IgD-negative memory B cell (primary cell): ENCODE results near the gene PCDH9. TPM values are rescaled to one million over a fixed set of nuclear protein-coding genes. Genes with fewer than 3 reads are reported as not detected.

ENCODE experiments used
- H3K27ac Mint-ChIP-seq, 3 donors: one replicate each; pipeline ENCODE4 v1.8.0; 2020 to 2022; ENCODE audit warnings: mild to moderate bottlenecking in 3 of 3, mixed read lengths in 3 of 3, moderate library complexity in 1 of 3
- H3K27me3 Mint-ChIP-seq: one replicate; pipeline ENCODE4 v1.8.0; 2021; ENCODE audit warnings: mixed read lengths
- H3K36me3 Mint-ChIP-seq: one replicate; pipeline ENCODE4 v1.8.0; 2020; ENCODE audit warnings: mild to moderate bottlenecking, mixed read lengths
- H3K4me1 Mint-ChIP-seq, 3 donors: one replicate each; pipeline ENCODE4 v1.8.0; 2020 to 2022; ENCODE audit warnings: mixed read lengths in 3 of 3, mild to moderate bottlenecking in 1 of 3
- H3K4me3 Mint-ChIP-seq, 4 donors: one replicate each; pipeline ENCODE4 v1.8.0; 2020 to 2022; ENCODE audit warnings: mild to moderate bottlenecking in 4 of 4, mixed read lengths in 4 of 4, moderate library complexity in 3 of 4
- H3K9me3 Mint-ChIP-seq, 3 donors: one replicate each; pipeline ENCODE4 v1.8.0; 2020 to 2021; ENCODE audit warnings: mixed read lengths in 3 of 3, mild to moderate bottlenecking in 1 of 3
- polyA plus RNA-seq: library from polyadenylated mRNA; unstranded; fragments of 300-500 nt; fragmentation: Illumina TruSeq; gene quantifications from one replicate; pipeline ENCODE4 v1.2.3, GENCODE V29; 2021

PCDH9 gene
- polyA plus RNA-seq, 1 donor from 2014 or later, result 2.3 TPM

DNA sequence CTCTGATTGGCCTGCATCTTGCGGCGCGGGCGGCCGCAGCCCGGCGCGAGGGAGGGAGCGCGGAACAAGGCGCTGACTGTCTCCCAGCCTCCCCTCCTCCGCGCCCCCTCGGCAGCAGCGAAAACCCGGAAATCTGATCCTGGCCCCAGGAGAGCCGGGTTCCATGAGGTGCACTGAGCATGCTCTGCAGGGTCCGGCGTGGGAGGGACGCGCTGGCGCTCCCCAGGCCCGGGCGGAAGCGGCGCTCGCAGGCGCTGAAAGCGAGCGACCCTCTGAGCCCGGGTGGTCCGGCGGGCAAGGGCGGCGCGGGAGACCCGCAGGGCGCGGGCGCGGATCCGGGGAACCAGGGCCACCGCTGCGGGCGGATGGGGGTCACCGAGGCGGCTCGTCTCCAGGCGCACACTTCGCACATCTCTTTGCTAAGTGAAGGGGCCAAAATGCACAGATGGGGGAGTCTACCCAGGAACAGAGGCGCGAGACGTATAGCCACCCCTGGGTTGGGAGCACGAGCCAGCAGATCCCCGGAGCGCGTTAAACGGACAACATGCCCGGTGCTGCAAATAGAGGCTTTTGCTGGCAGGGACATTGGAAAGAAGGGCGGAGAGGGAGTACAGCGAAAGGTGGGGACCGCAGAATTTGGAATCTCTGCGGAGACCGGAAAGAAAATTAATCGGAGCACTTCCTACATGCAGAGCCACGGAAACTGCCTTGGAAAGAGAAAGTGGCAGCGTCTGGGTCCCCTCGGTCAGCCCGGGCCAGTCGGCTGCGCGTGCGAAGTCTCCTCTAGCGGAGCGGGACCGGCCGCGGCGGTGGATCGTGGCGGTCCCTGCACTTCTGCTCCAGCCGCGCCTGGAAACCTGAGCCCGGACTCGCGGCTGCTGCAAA, 510 bp upstream of the PCDH9 start:
- Mint-ChIP-seq H3K36me3 (no peaks in the 10 kb centered on the region), H3K4me3 (no peak overlapping the region), H3K27me3 (peaks cover 7% of the 10 kb centered on the region), H3K4me1 (peaks cover 4 to 6% (median 6%) of the 10 kb centered on the region in 3 donors), H3K9me3 (no peaks in the 10 kb centered on the region), H3K27ac (peak overlapping the region in 1 of 3 donors; percentile 7)

DNA sequence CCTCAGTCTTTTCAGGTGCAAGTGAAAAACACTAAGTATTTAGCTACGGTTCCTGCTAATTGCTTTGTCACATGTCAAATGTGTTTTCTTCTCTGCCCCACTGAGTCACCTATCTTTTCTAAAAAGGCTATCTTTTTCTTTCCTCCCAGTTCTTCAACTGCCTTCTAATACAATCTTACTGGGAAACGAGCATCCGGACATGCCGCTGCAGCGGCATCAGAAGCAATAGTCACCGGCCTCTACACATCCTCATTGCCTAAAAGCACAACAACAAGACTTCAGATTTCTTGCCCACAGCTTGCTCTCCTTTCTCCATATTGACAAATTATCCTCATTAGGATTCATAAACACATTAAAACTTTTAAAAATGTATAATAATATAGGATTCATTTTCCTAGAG, 1.2 kb downstream of the PCDH9 start:
- H3K9me3 Mint-ChIP-seq, result no peaks in the 10 kb centered on the region
- H3K27me3 Mint-ChIP-seq, result peaks cover 7% of the 10 kb centered on the region
- H3K36me3 Mint-ChIP-seq, result no peaks in the 10 kb centered on the region
- H3K4me3 Mint-ChIP-seq, result no peak overlapping the region
- no peak overlapping the region for H3K27ac Mint-ChIP-seq
- H3K4me1 Mint-ChIP-seq, result peaks cover 4 to 8% (median 6%) of the 10 kb centered on the region in 3 donors

DNA sequence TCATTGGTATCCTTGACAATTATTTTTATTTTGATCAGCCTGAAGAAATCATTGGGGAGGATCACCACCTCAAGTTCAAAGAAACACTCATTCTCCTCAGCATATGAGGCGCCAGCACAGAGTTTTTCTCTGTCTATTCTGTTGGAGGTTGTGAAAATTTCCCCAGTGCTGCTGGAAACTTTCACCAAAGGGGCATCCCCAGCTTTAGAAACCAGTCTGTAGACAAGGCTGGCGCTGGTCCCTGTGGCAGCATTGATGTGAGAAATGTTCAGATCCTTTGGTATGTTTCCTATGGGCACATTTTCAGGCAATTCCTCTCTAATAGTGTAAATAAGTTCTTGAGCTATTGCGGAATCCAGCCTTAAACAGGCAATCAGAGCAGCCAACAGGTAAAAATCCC, 2.1 kb downstream of the PCDH9 start:
- H3K27ac Mint-ChIP-seq, result no peak overlapping the region

DNA sequence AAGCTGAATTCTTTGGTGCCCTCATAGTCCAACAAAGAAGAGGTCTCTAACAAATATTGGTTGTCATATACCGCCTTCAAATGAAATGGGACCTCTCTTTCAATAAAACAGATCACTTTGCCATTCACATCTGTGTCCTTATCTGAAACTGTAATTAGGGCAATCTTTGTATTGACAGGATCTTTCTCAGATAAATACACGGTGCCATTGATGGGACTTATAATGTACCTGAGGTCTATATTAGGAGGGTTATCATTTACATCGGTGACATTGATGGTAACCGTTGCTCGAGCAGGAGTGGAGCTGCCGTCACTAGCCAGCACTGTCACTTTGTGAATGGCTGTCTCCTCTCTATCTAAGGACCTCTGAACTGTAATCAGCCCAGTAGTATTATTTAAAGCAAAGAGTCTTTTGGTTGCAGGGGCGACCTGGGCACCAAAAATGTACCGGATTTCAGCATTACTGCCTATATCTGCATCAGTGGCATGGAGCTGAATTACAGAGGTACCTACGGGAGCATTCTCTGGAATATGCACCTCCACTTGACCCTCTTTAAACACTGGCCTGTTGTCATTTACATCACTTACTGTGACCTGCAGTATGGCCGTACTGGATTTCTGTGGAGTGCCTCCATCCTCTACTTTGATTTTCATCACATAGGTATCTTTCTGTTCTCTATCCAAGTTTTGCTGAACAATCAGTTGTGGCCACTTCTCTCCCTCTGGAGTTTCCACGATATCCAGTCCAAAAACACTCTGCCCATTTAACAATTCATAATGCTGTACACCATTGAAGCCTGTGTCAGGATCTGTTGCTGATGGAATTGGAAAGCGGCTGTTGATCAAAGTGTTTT, 2.8 kb downstream of the PCDH9 start:
- Mint-ChIP-seq H3K4me3 (no peak overlapping the region), H3K4me1 (peaks cover 4 to 8% (median 6%) of the 10 kb centered on the region in 3 donors)

More for the DNA sequence above, 2.1 kb downstream of the PCDH9 start:
- Mint-ChIP-seq H3K4me3 (no peak overlapping the region), H3K27me3 (peaks cover 7% of the 10 kb centered on the region), H3K9me3 (no peaks in the 10 kb centered on the region), H3K36me3 (no peaks in the 10 kb centered on the region), H3K4me1 (peaks cover 4 to 8% (median 6%) of the 10 kb centered on the region in 3 donors)

DNA sequence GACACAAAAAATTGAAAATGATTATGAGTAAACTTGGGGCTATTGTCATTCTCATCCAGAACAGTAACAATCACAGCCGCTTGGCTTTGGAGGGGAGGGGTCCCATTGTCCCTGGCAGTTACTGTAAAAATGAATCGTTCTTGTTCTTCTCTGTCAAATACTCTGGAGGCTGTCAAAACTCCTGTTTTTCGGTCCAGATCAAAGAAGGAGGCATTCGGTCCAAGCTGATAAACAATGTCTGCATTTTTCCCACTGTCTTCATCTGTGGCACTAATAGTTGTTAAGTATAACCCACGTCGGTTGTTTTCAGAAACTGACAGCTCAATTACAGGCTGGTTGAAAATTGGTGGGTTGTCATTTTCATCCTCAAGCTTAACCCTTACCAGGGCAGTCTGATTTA, 3.4 kb downstream of the PCDH9 start:
- Mint-ChIP-seq H3K27me3 (peaks cover 5% of the 10 kb centered on the region), H3K36me3 (no peaks in the 10 kb centered on the region), H3K4me3 (no peak overlapping the region), H3K4me1 (peaks cover 4 to 10% (median 6%) of the 10 kb centered on the region in 3 donors), H3K9me3 (no peaks in the 10 kb centered on the region), H3K27ac (no peak overlapping the region)

More for the DNA sequence above, 2.8 kb downstream of the PCDH9 start:
- H3K27ac Mint-ChIP-seq, result no peak overlapping the region
- H3K36me3 Mint-ChIP-seq, result no peaks in the 10 kb centered on the region
- H3K27me3 Mint-ChIP-seq, result peaks cover 5% of the 10 kb centered on the region
- H3K9me3 Mint-ChIP-seq, result no peaks in the 10 kb centered on the region

DNA sequence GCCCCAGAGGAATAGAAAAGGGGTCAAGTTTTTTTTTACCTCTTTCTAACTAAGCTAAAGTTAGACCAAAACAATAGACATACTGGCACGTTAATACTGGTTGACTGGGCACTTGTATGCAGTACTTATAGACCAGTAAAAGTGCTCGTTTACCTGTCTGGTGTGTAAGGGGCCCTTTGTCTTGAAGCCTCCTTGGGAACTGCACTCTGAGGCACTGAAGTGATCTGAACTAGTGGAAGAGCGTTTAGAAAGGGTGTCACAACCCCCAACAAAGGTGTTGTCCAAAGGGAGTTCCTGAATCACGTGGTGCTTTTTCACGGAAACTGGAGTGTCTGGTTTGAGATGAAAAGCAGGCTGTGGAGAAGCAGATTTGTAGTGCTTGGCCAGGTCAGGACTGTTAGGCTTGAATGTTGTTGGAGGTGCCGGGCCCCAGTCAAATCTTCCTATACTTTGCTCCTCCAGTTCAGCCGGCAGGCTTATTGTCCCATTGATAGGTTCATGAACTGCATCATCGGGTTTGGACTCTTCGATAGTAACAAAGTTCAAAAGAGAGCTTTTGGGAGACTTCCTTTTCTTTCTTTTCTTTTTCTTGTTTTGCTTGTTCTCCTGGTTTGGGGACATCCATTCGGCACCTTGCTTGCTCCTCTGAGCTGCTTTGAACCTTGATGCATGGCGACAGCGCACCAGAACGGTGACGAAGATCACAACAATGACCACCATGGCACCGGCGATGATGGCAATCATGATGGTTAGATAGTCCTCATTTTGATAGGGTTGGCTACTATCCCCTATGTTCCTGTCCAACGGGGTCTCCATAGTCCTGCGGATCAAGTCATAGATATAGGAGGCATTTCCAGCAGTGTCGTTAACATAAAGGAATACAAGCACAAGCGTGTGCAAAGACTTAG, 4.6 kb downstream of the PCDH9 start:
- Mint-ChIP-seq H3K4me3 (no peak overlapping the region), H3K9me3 (no peaks in the 10 kb centered on the region), H3K27me3 (no peaks in the 10 kb centered on the region), H3K36me3 (no peaks in the 10 kb centered on the region), H3K27ac (peak overlapping the region in 1 of 3 donors; percentile 63), H3K4me1 (peaks cover 0 to 6% (median 0%) of the 10 kb centered on the region in 3 donors)

DNA sequence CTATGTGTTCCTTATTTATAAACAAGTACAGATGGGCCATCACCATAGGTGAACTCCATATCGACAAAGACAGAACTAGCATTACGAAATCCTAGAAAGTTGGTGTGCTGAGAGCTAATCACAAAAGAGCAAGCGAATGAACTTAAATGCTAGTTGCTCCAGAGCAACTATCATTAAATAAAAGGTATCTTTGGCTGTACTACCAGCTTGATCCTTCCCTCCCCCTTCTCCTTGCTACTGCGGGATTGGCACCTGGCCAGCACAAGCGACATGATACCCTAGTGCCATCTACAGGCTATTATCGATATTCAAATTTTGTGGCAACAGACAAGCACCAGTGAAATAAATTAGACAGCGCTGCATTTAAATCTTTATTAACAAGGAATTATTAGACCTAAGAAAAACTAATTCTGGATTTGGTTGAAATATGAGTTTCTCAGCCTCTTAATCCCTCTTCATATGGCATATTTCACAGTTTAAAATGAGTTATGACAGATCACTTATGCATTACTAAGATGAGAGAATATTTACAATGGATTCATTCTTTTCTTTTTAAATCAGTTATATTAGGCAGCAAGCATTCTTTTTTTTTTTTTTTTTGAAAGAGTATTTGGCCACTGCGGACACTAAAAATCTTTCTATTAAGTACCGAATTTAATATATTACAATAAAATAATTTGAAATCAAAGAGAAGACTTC, 5.8 kb downstream of the PCDH9 start:
- Mint-ChIP-seq H3K27ac (no peak overlapping the region), H3K9me3 (no peaks in the 10 kb centered on the region), H3K27me3 (no peaks in the 10 kb centered on the region), H3K4me3 (peak overlapping the region in 1 of 4 donors; percentile 14), H3K36me3 (no peaks in the 10 kb centered on the region), H3K4me1 (peaks cover 0 to 6% (median 0%) of the 10 kb centered on the region in 3 donors)

DNA sequence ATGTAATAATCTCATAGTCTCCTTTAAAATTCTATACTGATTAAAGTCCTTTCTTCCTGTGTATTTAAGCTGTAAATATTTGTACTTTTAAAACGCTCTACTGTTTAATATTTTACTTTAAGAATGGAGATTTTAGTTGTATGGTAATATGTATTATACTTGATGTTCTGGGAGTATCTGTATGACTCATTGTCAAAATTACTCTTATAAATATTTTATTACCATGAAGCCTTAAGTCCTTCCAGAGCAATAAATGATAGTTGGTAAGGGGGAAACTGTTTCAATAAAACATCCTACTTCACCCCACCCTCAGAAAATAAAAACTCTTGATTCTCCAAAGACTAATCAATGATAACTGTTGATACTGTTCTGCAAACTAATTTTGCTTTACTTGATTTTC, 6.4 kb downstream of the PCDH9 start:
- peaks cover 0 to 6% (median 0%) of the 10 kb centered on the region in 3 donors for H3K4me1 Mint-ChIP-seq
- peak overlapping the region in 1 of 4 donors; percentile 14 for H3K4me3 Mint-ChIP-seq
- no peaks in the 10 kb centered on the region for H3K9me3 Mint-ChIP-seq
- H3K27me3 Mint-ChIP-seq, result no peaks in the 10 kb centered on the region
- H3K36me3 Mint-ChIP-seq, result no peaks in the 10 kb centered on the region
- H3K27ac Mint-ChIP-seq, result no peak overlapping the region

DNA sequence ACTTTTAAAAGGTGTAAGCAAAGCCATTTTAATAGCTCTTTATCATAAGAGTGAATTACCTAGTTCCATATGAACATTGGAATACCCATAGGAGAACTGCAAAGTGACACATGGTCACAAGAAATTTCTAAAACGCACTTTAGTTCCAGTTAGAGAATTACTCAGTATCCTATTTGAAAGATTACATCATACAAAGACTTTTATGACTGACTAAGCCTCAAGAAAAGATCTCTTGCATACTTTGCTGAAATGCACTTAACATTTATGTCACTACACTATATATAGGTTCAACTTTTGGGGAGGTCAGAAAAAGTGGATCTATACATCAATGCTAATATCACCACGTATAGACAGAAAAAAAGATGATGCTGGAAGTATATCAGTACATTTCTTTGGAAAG, 7.1 kb downstream of the PCDH9 start:
- H3K4me3 Mint-ChIP-seq, result no peak overlapping the region
- H3K27me3 Mint-ChIP-seq, result no peaks in the 10 kb centered on the region
- peaks cover 0 to 6% (median 0%) of the 10 kb centered on the region in 3 donors for H3K4me1 Mint-ChIP-seq
- no peak overlapping the region for H3K27ac Mint-ChIP-seq
- no peaks in the 10 kb centered on the region for H3K36me3 Mint-ChIP-seq
- no peaks in the 10 kb centered on the region for H3K9me3 Mint-ChIP-seq

DNA sequence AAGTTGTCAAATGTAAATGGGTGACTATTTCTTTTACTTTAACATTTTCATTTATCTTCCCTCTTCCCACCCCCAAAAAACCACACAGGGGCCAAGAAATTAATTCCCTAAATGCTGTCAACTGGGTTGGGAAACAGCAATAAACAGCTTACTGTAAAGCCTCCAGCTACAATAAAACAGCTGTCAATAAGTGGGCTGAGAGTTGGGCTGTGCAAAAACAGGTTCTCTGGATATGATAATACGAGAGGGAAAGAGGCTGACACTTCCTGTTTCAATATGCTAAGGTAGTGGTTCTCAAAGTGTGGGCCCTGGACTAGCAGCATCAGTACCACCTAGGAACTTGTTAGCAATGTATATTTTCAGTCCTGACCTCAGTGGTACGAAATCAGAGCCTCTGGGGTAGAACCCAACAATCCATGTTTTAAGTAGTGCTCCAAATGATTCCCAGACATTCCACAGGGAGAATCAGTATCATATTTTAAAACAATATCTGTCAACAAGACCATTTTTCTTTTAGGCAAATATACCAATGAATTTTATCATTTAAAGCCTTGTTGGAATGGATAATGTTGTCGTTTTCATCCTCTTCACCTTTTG, 8.4 kb downstream of the PCDH9 start:
- no peak overlapping the region for H3K4me3 Mint-ChIP-seq
- H3K27me3 Mint-ChIP-seq, result no peaks in the 10 kb centered on the region
- no peak overlapping the region for H3K27ac Mint-ChIP-seq
- peaks cover 0 to 6% (median 0%) of the 10 kb centered on the region in 3 donors for H3K4me1 Mint-ChIP-seq
- H3K36me3 Mint-ChIP-seq, result no peaks in the 10 kb centered on the region
- no peaks in the 10 kb centered on the region for H3K9me3 Mint-ChIP-seq

DNA sequence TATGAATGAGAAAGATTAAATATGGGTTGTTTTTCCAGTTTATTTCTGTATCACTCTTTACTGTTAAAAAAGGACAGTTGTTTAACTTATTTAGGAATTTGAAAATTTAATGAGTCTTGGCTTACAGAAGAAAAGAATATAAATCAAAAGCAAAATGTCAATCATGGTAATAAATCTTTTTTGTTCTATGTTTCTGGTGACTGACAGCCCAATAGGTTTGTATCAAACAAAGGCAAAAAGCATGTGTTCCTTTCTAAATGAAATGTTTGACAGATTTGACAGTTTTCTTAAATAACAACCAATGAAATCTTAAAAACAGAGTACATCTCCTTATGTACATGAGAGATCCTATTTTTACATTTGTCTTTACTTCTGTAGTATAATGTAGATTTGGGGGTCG, 11.0 kb downstream of the PCDH9 start:
- H3K27me3 Mint-ChIP-seq, result no peaks in the 10 kb centered on the region
- peaks cover 0 to 3% (median 0%) of the 10 kb centered on the region in 3 donors for H3K4me1 Mint-ChIP-seq
- H3K36me3 Mint-ChIP-seq, result no peaks in the 10 kb centered on the region
- H3K4me3 Mint-ChIP-seq, result no peak overlapping the region
- no peak overlapping the region for H3K27ac Mint-ChIP-seq
- H3K9me3 Mint-ChIP-seq, result no peaks in the 10 kb centered on the region

DNA sequence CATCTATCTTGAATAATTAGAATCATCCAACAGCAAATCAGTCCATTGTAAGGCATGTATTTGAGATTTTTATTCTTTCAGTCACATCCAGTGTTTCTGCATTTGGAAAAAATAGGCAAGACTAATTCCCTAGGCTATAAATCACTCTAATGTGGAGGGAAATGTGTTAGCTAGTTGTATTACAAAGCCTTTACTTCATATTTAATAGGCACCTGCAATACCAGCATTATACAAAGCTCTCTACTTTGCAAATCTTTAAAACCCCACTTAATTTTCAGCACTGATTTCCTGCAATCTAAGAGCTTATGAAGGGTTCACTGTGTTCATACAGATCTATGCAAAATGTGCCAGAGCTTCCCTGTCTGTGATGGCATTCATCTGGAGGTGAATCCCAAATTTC, 12.3 kb downstream of the PCDH9 start:
- Mint-ChIP-seq H3K4me3 (no peak overlapping the region), H3K4me1 (peaks cover 0 to 3% (median 0%) of the 10 kb centered on the region in 3 donors), H3K36me3 (no peaks in the 10 kb centered on the region), H3K27ac (no peak overlapping the region), H3K9me3 (no peaks in the 10 kb centered on the region), H3K27me3 (no peaks in the 10 kb centered on the region)

DNA sequence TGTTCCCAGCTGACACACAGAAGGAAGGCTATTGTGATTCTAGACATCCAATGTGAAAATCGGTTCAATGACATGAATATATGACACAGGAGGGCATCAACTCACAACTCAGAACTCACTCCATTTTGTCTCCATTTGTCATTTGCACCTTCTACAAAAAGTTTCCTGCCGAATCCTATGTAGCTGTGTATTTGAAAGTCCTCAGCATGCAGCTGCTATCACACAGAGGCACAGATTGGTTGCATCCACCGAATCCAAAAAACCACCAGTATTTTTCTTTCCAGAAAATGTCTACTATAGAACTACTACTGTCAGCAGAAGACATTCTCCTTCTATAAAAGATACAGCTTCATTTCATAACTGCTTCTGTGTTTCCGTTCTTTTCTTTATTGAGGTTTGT, 13.3 kb downstream of the PCDH9 start:
- Mint-ChIP-seq H3K36me3 (no peaks in the 10 kb centered on the region), H3K4me3 (no peak overlapping the region), H3K9me3 (no peaks in the 10 kb centered on the region), H3K27ac (no peak overlapping the region), H3K27me3 (no peaks in the 10 kb centered on the region), H3K4me1 (peaks cover 0 to 3% (median 0%) of the 10 kb centered on the region in 3 donors)

DNA sequence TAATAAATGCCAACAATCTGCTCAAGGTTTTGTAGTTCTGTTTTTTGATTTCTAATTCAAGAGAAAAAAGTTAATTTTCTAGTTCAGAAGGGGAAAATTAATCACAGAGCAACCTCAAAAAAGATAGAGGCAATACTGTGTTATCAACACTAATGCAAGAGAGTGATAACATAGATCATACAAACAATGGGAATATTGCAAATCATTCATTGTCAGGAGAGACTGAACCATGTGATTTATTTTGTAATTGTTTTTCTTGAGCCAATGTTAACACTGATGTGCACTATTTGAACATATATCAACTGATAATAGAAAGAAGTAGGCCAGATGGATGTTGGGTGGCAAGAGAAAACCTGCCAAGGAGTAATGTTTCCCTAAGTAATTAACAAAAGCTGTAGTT, 19.9 kb downstream of the PCDH9 start:
- H3K4me1 Mint-ChIP-seq, result no peaks in the 10 kb centered on the region
- no peak overlapping the region for H3K4me3 Mint-ChIP-seq
- no peak overlapping the region for H3K27ac Mint-ChIP-seq
- no peaks in the 10 kb centered on the region for H3K9me3 Mint-ChIP-seq
- H3K27me3 Mint-ChIP-seq, result no peaks in the 10 kb centered on the region
- no peaks in the 10 kb centered on the region for H3K36me3 Mint-ChIP-seq
